Bronchial epithelial cell (primary cell): ENCODE results near the gene CYTH3. TPM values are rescaled to one million over a fixed set of nuclear protein-coding genes. Genes with fewer than 3 reads are reported as not detected.
"Not testable (repeated sequence)": the region's sequence is repeated elsewhere in the genome, so short reads cannot be mapped to it uniquely, and the experiment has no call there.

Experiments used
- DNase-seq: peaks from one replicate; pipeline ENCODE4 v3.0.0-alpha.2; 2010; ENCODE audit warnings: low read depth
- FAIRE-seq: peaks from 2 replicates; lab custom pipeline; 2011; peaks lifted over from hg19 to GRCh38; lab: Jason Lieb, UNC
- H3K27me3 ChIP-seq: 2 replicates; pipeline ENCODE4 v1.5.1; 2011; ENCODE audit warnings: low read length; ENCODE audit not compliant: control insufficient read depth, insufficient read depth
- H3K36me3 ChIP-seq: 2 replicates; pipeline ENCODE4 v1.5.1; 2011; ENCODE audit warnings: low read length; ENCODE audit not compliant: control insufficient read depth, insufficient read depth
- H3K4me3 ChIP-seq: 2 replicates; pipeline ENCODE4 v1.5.1; 2011; ENCODE audit warnings: mild to moderate bottlenecking, low read depth, low read length, control low read depth
- CTCF ChIP-seq: IDR thresholded peaks from 2 replicates; pipeline ENCODE4 v1.5.1; 2011; ENCODE audit warnings: mild to moderate bottlenecking, moderate library complexity, low read length, control low read depth, inconsistent platforms; ENCODE audit not compliant: insufficient read depth, severe bottlenecking
- total RNA-seq: library from RNA; depleted of rRNA; stranded (reverse); fragments of >200 nt; gene quantifications from 2 replicates; pipeline ENCODE4 v1.2.1, GENCODE V29; 2014

Gene CYTH3
- total RNA-seq, 1 donor from 2014 or later, result 11.6 TPM

- Histone ChIP-seq H3K27me3 (no peaks in the 10 kb centered on the region), H3K36me3 (peaks cover 13% of the 10 kb centered on the region), H3K4me3 (no peak overlapping the region)
- TF ChIP-seq CTCF, result no peak
- FAIRE-seq, result no peak
- DNase-seq, result no peak
Observed at GRCh38 chr7:6156734-6157133, 115.7 kb downstream of the CYTH3 start.

GRCh38 chr7:6155596-6155995, 116.8 kb downstream of the CYTH3 start:
- Histone ChIP-seq H3K27me3 (no peaks in the 10 kb centered on the region), H3K36me3 (peaks cover 15% of the 10 kb centered on the region), H3K4me3 (no peak overlapping the region)
- DNase-seq, result no peak
- TF ChIP-seq CTCF, result no peak
- no peak for FAIRE-seq

GRCh38 chr7:6154542-6155404, 117.7 kb downstream of the CYTH3 start:
- Histone ChIP-seq H3K27me3 (no peaks in the 10 kb centered on the region), H3K4me3 (no peak overlapping the region), H3K36me3 (peaks cover 19% of the 10 kb centered on the region)
- DNase-seq (no peak), FAIRE-seq (no peak)
- no peak for TF ChIP-seq CTCF

- no peak overlapping the region for H3K4me3 ChIP-seq
- H3K36me3 ChIP-seq, result peaks cover 24% of the 10 kb centered on the region
- no peak for FAIRE-seq
- TF ChIP-seq CTCF, result no peak
- no peaks in the 10 kb centered on the region for H3K27me3 ChIP-seq
- DNase-seq, result no peak
Observed at GRCh38 chr7:6153646-6154541, 118.5 kb downstream of the CYTH3 start.

GRCh38 chr7:6151994-6152735, 120.3 kb downstream of the CYTH3 start:
- TF ChIP-seq CTCF, result no peak
- no peak for FAIRE-seq
- peaks cover 23% of the 10 kb centered on the region for H3K36me3 ChIP-seq

GRCh38 chr7:6151527-6151926, 120.9 kb downstream of the CYTH3 start:
- not testable (repeated sequence) for H3K4me3 ChIP-seq, FAIRE-seq, H3K27me3 ChIP-seq, DNase-seq
- peaks cover 24% of the 10 kb centered on the region for H3K36me3 ChIP-seq

More at GRCh38 chr7:6151994-6152735, 120.3 kb downstream of the CYTH3 start:
- no peaks in the 10 kb centered on the region for H3K27me3 ChIP-seq
- DNase-seq, result no peak
- no peak overlapping the region for H3K4me3 ChIP-seq
